Activated CD4-positive, alpha-beta T cell treated with anti-CD3 and anti-CD28 coated beads for 36 hours (primary cell): ENCODE data around the gene CYTH1. TPM values are rescaled to one million over a fixed set of nuclear protein-coding genes. Genes with fewer than 3 reads are reported as not detected.
A peak's percentile ranks its signal among the peaks of the same experiment; 100 is the strongest.

Source experiments
- ATAC-seq: fragments of 200-7000 bp; cut with Tn5 transposase; one replicate; pipeline ENCODE4 v1.10.0; 2021; ENCODE audit warnings: mild to moderate bottlenecking, moderate library complexity
- CTCF ChIA-PET: fragments of 350-600 bp; sonication (Branson Sonifier 250); formaldehyde crosslinking; loops from one replicate; lab custom pipeline; 2021; ENCODE audit warnings: antibody characterized with exemption; lab: Charles Lee
- POLR2A ChIA-PET: fragments of 350-600 bp; sonication (Branson Sonifier 250); formaldehyde crosslinking; loops from one replicate; lab custom pipeline; 2021; ENCODE audit warnings: antibody characterized with exemption, inconsistent platforms; lab: Charles Lee
- DNase-seq: peaks from one replicate; pipeline ENCODE4 v3.0.0-alpha.2; 2020
- H3K27ac Mint-ChIP-seq: one replicate; pipeline ENCODE4 v1.8.0; 2021; ENCODE audit warnings: mixed read lengths
- H3K27me3 Mint-ChIP-seq: one replicate; pipeline ENCODE4 v1.8.0; 2021; ENCODE audit warnings: mixed read lengths
- H3K36me3 Mint-ChIP-seq: one replicate; pipeline ENCODE4 v1.8.0; 2021; ENCODE audit warnings: low read depth, mixed read lengths
- H3K4me1 Mint-ChIP-seq: one replicate; pipeline ENCODE4 v1.8.0; 2021; ENCODE audit warnings: mixed read lengths
- H3K4me3 Mint-ChIP-seq: one replicate; pipeline ENCODE4 v1.8.0; 2021; ENCODE audit warnings: mild to moderate bottlenecking, moderate library complexity, mixed read lengths
- H3K9me3 Mint-ChIP-seq: one replicate; pipeline ENCODE4 v1.8.0; 2021; ENCODE audit warnings: low read depth, mixed read lengths
- intact Hi-C, 2 experiments: fragments of 100-400 bp; cut with DNase I in 1 of 2; cut with micrococcal nuclease in 1 of 2; formaldehyde crosslinking; loops; one replicate each; pipeline versions ENCODE4 v1.14.2 to v1.15.1; 2022 to 2024; cut with DNase I, micrococcal nuclease
- total RNA-seq, 2 experiments: library from RNA; stranded (reverse); gene quantifications; one replicate each; pipeline ENCODE4 v1.2.3, GENCODE V29; 2021

CYTH1 gene
- total RNA-seq, 2 experiments from 2014 or later = 109 to 130 TPM

DNA sequence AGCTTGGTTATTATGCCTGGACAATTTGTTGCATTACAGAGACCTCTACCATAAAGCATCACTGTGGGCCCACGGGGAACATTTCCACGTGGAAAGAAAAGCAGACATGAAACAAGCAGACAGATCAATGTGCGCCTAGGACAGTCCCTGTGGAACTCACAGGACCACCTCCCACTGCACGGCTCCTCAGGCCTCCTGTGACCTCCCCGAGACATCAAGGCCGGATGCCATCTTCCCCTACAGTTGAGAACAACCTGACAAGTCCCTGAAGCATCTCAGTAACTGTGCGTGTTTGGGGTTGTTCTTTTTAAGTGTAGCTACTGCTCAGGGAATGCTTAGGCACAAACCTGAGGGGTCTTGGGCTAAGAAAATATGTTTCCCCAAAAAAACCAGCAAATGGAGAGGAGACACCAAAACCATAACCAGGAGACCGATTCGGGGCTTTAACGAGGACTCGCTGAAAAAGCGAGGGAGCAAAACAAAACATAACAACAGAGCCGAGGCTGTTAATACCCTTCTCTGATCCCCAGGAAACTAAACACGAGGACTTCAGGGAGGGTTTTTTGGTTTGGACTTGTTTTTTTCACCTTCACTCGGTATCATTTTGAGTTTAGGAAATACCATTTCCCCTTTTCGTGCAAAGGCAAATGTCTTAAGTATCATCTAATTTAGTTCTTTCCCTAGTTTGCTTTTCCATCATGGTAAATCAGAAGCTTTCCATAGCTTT is 87.1 kb downstream of the CYTH1 start:
- no peak overlapping the region for H3K27ac Mint-ChIP-seq
- ChIA-PET POLR2A (no interaction called here), CTCF (interaction anchor here (0.7 to 1.4 kb wide), 5 partner anchors 13 to 372 kb away, joined by 3 to 5 read pairs (median 3); no protein-coding TSS in a partner anchor)
- H3K36me3 Mint-ChIP-seq = peaks cover 69% of the 10 kb centered on the region
- ATAC-seq (no peak), DNase-seq (no peak)
- H3K27me3 Mint-ChIP-seq = no peaks in the 10 kb centered on the region
- no peak overlapping the region for H3K4me3 Mint-ChIP-seq
- no peaks in the 10 kb centered on the region for H3K9me3 Mint-ChIP-seq
- intact Hi-C loops = no loop called here
- peaks cover 7% of the 10 kb centered on the region for H3K4me1 Mint-ChIP-seq

DNA sequence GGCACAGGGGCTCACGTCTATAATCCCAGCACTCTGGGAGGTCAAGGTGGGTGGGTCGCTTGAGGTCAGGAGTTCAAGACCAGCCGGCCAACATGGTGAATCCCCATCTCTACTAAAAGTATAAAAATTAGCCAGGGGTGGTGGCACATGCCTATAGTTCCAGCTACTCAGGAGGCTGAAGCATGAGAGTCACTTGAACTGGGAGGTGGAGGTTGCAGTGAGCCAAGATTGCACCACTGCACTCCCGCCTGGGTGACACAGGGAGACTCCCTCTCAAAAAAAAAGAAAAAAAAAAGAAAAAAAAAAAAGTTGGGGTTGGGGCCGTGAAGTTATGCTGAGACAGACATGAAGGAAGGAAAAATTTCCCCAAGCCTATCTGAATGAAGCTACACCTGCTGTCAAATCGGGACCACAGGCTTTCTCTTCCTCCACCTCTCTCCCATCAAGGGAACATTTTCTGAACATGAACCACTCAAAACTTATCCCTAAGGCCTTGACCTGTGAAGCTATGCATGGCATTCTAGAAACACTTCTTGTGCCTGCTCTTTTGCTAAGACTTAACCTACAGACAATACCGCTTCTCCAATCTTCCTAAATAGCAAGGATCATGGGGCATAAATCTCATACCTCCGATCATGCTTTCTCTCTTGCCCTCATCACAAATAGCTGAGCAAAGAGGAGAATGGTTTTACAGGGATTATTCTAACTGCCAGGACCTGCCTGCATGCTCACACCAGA is 88.6 kb downstream of the CYTH1 start:
- peak overlapping the region; percentile 40 for H3K27ac Mint-ChIP-seq
- H3K27me3 Mint-ChIP-seq = no peaks in the 10 kb centered on the region
- H3K4me1 Mint-ChIP-seq = peaks cover 7% of the 10 kb centered on the region
- ChIA-PET POLR2A (no interaction called here), CTCF (interaction anchor here (0.6 to 0.7 kb wide), 2 partner anchors 24 to 714 kb away, joined by 3 read pairs; no protein-coding TSS in a partner anchor)
- DNase-seq = no peak
- intact Hi-C loops = no loop called here
- H3K4me3 Mint-ChIP-seq = no peak overlapping the region
- peaks cover 75% of the 10 kb centered on the region for H3K36me3 Mint-ChIP-seq
- H3K9me3 Mint-ChIP-seq = no peaks in the 10 kb centered on the region
- ATAC-seq = no peak

DNA sequence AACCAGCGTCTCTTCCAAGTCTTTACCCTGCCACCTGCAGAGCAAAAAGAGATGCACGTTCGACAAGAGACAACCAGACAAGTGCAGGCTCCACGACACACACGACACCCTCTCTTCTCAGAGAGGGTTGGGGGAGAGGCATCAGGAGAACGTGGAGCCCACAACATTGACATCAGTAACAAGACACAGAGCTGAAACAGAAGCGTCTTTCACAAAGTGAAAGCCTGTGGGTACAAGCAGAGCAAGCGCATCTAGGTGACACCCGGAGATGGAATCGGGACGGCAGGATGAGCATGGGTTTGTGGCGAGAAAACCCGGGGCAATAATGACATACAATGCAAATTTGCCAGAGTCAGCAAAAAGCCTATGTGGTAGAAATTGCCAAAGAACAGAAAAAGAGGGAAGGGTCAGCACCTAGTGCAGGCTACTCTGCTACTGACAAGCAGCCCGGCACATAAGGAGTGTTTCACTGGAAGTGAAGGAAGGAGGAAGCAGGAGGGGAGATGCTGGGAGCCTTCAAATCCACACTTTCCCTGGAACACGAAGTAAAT is 89.5 kb downstream of the CYTH1 start:
- DNase-seq (no peak), ATAC-seq (no peak)
- peaks cover 7% of the 10 kb centered on the region for H3K4me1 Mint-ChIP-seq
- intact Hi-C loops = no loop called here
- no peak overlapping the region for H3K4me3 Mint-ChIP-seq
- no peaks in the 10 kb centered on the region for H3K9me3 Mint-ChIP-seq
- ChIA-PET POLR2A (no interaction called here), CTCF (interaction anchor here (0.6 kb wide), 1 partner anchor 715 kb away, joined by 3 read pairs; no protein-coding TSS in a partner anchor)
- H3K27ac Mint-ChIP-seq = peak overlapping the region; percentile 9
- H3K27me3 Mint-ChIP-seq = no peaks in the 10 kb centered on the region
- peaks cover 75% of the 10 kb centered on the region for H3K36me3 Mint-ChIP-seq

DNA sequence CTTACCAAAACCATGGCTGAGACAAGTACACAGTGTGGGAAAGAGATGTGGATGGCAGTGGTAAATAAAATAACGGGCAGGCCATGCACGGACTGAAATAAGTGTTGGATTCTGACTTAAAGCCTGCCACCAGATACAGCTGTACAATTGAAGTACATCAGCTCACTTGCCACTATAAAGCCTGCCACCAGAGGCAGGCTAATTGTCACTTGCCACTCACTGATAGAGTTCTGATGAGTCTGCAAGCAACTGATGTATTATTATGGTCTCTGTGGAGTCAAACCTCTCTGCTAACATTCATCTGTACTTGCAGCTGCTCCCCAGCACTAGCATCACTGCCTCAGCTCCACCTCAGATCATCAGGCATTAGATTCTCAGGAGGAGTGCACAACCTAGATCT is 93.0 kb downstream of the CYTH1 start:
- peak; percentile 23 for ATAC-seq
- Mint-ChIP-seq H3K27ac (no peak overlapping the region), H3K4me1 (peaks cover 4% of the 10 kb centered on the region), H3K9me3 (no peaks in the 10 kb centered on the region), H3K36me3 (peaks cover 53% of the 10 kb centered on the region), H3K4me3 (no peak overlapping the region), H3K27me3 (no peaks in the 10 kb centered on the region)
- CTCF ChIA-PET = interaction anchor here (0.6 to 1.0 kb wide), 3 partner anchors 20 to 965 kb away, joined by 3 read pairs; no protein-coding TSS in a partner anchor
- no peak for DNase-seq
- POLR2A ChIA-PET = no interaction called here
- intact Hi-C loops = no loop called here

DNA sequence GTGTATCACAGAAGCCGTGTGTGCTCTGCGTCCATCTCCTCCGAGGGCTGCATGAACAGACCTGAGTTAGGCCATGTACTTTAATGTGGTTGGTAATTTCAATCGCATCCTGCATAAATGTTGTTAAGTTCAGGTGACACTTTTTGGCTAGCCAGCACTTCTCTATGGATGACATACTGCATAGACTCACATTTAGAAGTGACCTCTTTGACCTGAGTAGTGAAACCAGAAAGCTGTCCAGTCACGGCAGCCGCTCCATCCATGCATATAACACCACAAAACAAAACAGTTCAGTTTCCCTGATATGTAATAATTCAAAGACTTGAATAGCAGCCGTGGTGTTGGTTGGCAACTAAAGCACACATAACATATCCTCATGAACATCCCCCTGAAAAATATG is 94.1 kb downstream of the CYTH1 start:
- Mint-ChIP-seq H3K9me3 (no peaks in the 10 kb centered on the region), H3K4me3 (no peak overlapping the region), H3K4me1 (peaks cover 4% of the 10 kb centered on the region), H3K27ac (peak overlapping the region; percentile 40), H3K36me3 (peaks cover 47% of the 10 kb centered on the region), H3K27me3 (no peaks in the 10 kb centered on the region)
- no peak for DNase-seq
- ChIA-PET POLR2A (no interaction called here), CTCF (interaction anchor here (1.0 kb wide), 1 partner anchor 25 kb away, joined by 3 read pairs; no protein-coding TSS in a partner anchor)
- intact Hi-C loops = no loop called here
- no peak for ATAC-seq

DNA sequence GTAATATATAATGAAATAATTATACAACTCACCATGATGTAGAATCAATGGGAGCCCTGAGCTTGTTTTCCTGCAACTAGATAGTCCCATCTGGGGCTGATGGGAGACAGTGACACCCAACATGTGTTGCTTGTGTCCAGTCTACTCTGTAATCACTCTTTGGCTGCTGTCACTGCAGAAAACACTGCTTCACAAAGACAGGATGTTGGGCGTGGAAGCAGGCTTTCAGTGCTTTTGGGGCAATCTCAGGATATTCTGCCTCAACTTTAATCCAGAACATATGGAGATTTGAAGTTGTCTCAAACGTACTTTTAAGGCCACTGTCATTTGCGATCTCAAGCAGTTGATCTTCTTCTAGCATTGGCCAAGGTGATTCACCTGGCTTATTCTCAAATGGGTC is 94.9 kb downstream of the CYTH1 start:
- H3K27me3 Mint-ChIP-seq = no peaks in the 10 kb centered on the region
- intact Hi-C loops = no loop called here
- ATAC-seq = no peak
- DNase-seq = no peak
- H3K27ac Mint-ChIP-seq = peak overlapping the region; percentile 70
- H3K4me1 Mint-ChIP-seq = peaks cover 4% of the 10 kb centered on the region
- H3K9me3 Mint-ChIP-seq = no peaks in the 10 kb centered on the region
- H3K4me3 Mint-ChIP-seq = no peak overlapping the region
- peaks cover 39% of the 10 kb centered on the region for H3K36me3 Mint-ChIP-seq
- ChIA-PET CTCF (no interaction called here), POLR2A (no interaction called here)

DNA sequence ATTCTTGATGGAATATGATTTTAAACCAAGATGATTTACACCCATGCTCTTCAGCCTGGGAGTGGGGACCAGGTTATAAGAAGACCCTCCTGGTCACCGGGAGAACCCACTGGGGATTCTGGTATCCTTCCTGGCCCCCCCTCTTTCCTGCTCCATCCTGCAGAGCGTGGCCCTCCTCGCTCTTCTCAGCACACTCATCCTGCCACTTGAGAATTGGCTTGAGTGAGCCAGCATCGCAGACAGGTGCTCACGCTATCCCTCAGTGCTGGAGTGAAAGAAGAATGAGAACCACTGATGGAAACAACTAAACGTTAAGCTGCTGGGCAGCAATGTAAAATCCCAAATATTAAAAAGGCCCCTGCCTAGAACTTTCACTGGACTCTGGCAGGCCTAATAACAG is 98.0 kb downstream of the CYTH1 start:
- peaks cover 4% of the 10 kb centered on the region for H3K4me1 Mint-ChIP-seq
- POLR2A ChIA-PET = no interaction called here
- peaks cover 38% of the 10 kb centered on the region for H3K36me3 Mint-ChIP-seq
- H3K27me3 Mint-ChIP-seq = no peaks in the 10 kb centered on the region
- CTCF ChIA-PET = no interaction called here
- DNase-seq (no peak), ATAC-seq (no peak)
- intact Hi-C loops = no loop called here
- H3K4me3 Mint-ChIP-seq = no peak overlapping the region
- no peak overlapping the region for H3K27ac Mint-ChIP-seq
- H3K9me3 Mint-ChIP-seq = no peaks in the 10 kb centered on the region

DNA sequence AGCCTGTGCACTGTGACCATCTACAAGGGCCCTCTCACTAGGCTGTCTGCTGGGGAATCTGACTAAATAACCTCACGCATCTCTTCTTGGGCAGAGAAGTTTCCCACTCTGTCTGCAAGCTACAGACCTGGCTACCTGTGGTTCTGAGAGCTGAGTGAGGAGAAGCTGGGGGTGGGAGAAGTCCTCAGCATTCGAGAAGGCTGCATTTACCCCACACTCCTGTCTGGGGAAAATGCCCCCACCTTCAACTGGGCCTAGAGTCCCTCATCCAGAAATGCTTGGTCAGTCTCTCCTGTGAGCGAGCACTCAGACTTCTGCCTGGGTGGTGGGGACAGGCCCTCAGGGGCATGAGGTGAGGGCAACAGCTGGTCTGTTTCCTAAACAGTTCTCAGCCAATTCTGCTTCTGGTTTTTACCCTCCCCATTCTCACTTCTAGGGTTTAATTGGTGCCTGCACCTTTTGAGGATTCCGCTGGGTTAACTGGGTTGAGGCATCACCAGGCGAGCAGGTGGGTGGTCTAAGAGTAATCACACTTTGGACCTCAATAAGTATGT is 98.6 kb downstream of the CYTH1 start:
- Mint-ChIP-seq H3K27ac (no peak overlapping the region), H3K27me3 (no peaks in the 10 kb centered on the region), H3K4me3 (no peak overlapping the region), H3K9me3 (no peaks in the 10 kb centered on the region), H3K36me3 (peaks cover 36% of the 10 kb centered on the region), H3K4me1 (peaks cover 4% of the 10 kb centered on the region)
- ChIA-PET POLR2A (no interaction called here), CTCF (interaction anchor here (0.6 kb wide), 1 partner anchor 26 kb away, joined by 3 read pairs; no protein-coding TSS in a partner anchor)
- intact Hi-C loops = no loop called here
- no peak for DNase-seq
- no peak for ATAC-seq

DNA sequence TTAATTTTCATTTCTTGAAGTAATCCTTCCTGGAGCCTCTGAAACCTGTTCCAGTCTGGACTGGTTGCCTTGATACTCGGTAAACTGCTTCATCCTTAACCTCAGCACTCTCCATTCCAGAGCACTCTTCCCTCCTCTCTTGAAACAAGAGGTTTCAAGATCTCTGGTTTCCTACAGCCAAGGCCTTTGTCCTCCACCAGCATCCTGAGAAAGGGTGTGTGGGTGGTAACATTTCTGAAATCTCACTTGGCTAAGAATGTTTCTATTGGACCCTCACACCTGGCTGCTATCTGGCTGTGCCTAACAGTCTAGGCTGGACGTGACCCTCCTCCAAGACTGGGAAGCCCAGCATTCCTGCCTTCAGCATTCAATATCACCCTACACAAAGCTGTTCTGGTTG is 99.7 kb downstream of the CYTH1 start:
- ChIA-PET CTCF (no interaction called here), POLR2A (interaction anchor here (0.6 kb wide), 1 partner anchor 46 kb away, joined by 7 read pairs; no protein-coding TSS in a partner anchor)
- H3K4me1 Mint-ChIP-seq = no peaks in the 10 kb centered on the region
- H3K4me3 Mint-ChIP-seq = no peak overlapping the region
- ATAC-seq (no peak), DNase-seq (no peak)
- H3K27ac Mint-ChIP-seq = peak overlapping the region; percentile 1
- H3K9me3 Mint-ChIP-seq = no peaks in the 10 kb centered on the region
- intact Hi-C loops = no loop called here
- peaks cover 28% of the 10 kb centered on the region for H3K36me3 Mint-ChIP-seq
- no peaks in the 10 kb centered on the region for H3K27me3 Mint-ChIP-seq

DNA sequence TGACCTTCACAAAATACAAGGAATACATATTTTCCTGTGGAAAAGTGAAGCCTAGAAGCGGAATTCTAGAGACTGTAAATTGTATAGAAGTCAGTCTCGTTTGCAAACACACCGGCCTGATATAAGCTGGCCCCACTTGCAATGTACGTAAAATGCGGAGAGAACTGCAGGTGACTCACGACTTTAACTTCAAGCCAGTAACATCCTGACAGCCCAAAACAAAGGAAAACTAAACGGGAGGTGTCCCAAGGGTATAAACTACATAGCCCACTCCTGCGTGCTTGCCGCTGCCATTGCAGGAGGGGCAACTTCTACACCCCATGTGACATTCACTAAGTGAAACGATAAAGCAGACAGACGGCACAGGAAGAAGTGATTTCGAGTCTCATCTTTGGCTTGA is 101.6 kb downstream of the CYTH1 start:
- H3K4me3 Mint-ChIP-seq = no peak overlapping the region
- H3K9me3 Mint-ChIP-seq = no peaks in the 10 kb centered on the region
- H3K27me3 Mint-ChIP-seq = no peaks in the 10 kb centered on the region
- H3K4me1 Mint-ChIP-seq = no peaks in the 10 kb centered on the region
- H3K27ac Mint-ChIP-seq = no peak overlapping the region
- ATAC-seq = no peak
- H3K36me3 Mint-ChIP-seq = peaks cover 25% of the 10 kb centered on the region
- CTCF ChIA-PET = interaction anchor here (1.1 kb wide), 1 partner anchor 29 kb away, joined by 3 read pairs; no protein-coding TSS in a partner anchor
- POLR2A ChIA-PET = no interaction called here
- DNase-seq = no peak
- intact Hi-C loops = no loop called here
